ENCODE measurements around the gene EIF6. TPM values are rescaled to one million over a fixed set of nuclear protein-coding genes. Genes with fewer than 3 reads are reported as not detected.

Gene EIF6
- total RNA-seq, 1 experiment from 2014 or later: 255 TPM

GRCh38 chr20:35235881-35236280 lies 48.7 kb downstream of the EIF6 start:
- Histone ChIP-seq H4K20me1 (ENCODE audit: insufficient read depth) (no peaks in the 10 kb centered on the region), H3K4me1 (replicated peaks; ENCODE audit: insufficient read depth) (no peaks in the 10 kb centered on the region), H3K9me2 (ENCODE audit: insufficient read depth) (no peaks in the 10 kb centered on the region), H3K9me3 (ENCODE audit: insufficient read depth, low read depth) (no peaks in the 10 kb centered on the region), H3K36me3 (ENCODE audit: low read depth) (no peaks in the 10 kb centered on the region), H3K4me2 (no peak overlapping the region), H3F3A (ENCODE audit: insufficient read depth, low read depth) (no peaks in the 10 kb centered on the region), H3K27me3 (ENCODE audit: insufficient read depth, low read depth) (no peaks in the 10 kb centered on the region), H3K4me3 (no peak overlapping the region), H3K27ac (no peak overlapping the region), H3K79me2 (ENCODE audit: low read depth) (no peaks in the 10 kb centered on the region), H2AFZ (no peak overlapping the region)
- no TSS peak for BruUV-seq (replicated peaks)
- TF ChIP-seq, protein P1, sequence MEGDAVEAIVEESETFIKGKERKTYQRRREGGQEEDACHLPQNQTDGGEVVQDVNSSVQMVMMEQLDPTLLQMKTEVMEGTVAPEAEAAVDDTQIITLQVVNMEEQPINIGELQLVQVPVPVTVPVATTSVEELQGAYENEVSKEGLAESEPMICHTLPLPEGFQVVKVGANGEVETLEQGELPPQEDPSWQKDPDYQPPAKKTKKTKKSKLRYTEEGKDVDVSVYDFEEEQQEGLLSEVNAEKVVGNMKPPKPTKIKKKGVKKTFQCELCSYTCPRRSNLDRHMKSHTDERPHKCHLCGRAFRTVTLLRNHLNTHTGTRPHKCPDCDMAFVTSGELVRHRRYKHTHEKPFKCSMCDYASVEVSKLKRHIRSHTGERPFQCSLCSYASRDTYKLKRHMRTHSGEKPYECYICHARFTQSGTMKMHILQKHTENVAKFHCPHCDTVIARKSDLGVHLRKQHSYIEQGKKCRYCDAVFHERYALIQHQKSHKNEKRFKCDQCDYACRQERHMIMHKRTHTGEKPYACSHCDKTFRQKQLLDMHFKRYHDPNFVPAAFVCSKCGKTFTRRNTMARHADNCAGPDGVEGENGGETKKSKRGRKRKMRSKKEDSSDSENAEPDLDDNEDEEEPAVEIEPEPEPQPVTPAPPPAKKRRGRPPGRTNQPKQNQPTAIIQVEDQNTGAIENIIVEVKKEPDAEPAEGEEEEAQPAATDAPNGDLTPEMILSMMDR (conservative IDR thresholded peaks at IDR 0.05): no peak
- TF ChIP-seq EZH2 (IDR thresholded peaks at IDR 0.05; ENCODE audit: low read depth): no peak
- POLR2A ChIA-PET (ENCODE audit: unreplicated experiment): no interaction called here
- CTCF ChIA-PET: no interaction called here
- intact Hi-C loops (cut with micrococcal nuclease; ENCODE audit: unreplicated experiment): no loop called here
- DNase-seq: no peak

DNA sequence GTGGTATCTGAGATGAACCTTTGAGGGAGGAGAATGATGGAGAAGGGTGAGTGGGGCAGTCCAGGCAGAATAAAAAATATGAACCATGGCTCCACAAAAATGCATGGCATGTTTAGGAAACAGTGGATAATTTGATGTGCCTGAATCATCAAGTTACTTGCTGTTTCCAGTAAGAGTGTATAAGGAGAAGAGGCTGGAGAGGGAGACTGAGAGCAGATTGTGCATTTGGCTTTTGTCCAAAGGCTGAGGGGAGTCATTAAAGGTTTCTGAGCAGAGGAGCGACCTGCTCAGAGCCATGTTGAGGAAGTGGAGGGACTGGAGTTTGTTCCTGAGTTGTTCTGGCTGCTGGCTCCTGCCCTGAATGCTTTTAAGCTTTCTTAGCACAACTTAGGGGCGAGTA lies 52.0 kb downstream of the EIF6 start:
- no peak for TF ChIP-seq EZH2 (IDR thresholded peaks at IDR 0.05; ENCODE audit: low read depth)
- TF ChIP-seq, protein P1 (conservative IDR thresholded peaks at IDR 0.05): no peak
- no peak overlapping the region for H3K4me2 ChIP-seq

More for the DNA sequence above, 52.0 kb downstream of the EIF6 start:
- no peak overlapping the region for H2AFZ ChIP-seq
- no peaks in the 10 kb centered on the region for H3K4me1 ChIP-seq (replicated peaks; ENCODE audit: insufficient read depth)
- CTCF ChIA-PET: no interaction called here
- POLR2A ChIA-PET (ENCODE audit: unreplicated experiment): no interaction called here
- no peak overlapping the region for H3K27ac ChIP-seq
- H3F3A ChIP-seq (ENCODE audit: insufficient read depth, low read depth): peaks cover 2% of the 10 kb centered on the region; the same call in 1 of the 2 replicates
- no peaks in the 10 kb centered on the region for H3K9me3 ChIP-seq (ENCODE audit: insufficient read depth, low read depth)
- no peak overlapping the region for H3K4me3 ChIP-seq
- BruUV-seq (replicated peaks): no TSS peak
- H4K20me1 ChIP-seq (ENCODE audit: insufficient read depth): no peaks in the 10 kb centered on the region
- no peaks in the 10 kb centered on the region for H3K36me3 ChIP-seq (ENCODE audit: low read depth)
- no peaks in the 10 kb centered on the region for H3K9me2 ChIP-seq (ENCODE audit: insufficient read depth)
- intact Hi-C loops (cut with micrococcal nuclease; ENCODE audit: unreplicated experiment): no loop called here
- no peak for DNase-seq
- peaks cover 17% of the 10 kb centered on the region for H3K27me3 ChIP-seq (ENCODE audit: insufficient read depth, low read depth)
- H3K79me2 ChIP-seq (ENCODE audit: low read depth): no peaks in the 10 kb centered on the region

Other genes starting within 250 kb of the EIF6 start
- 51.0 and 51.9 TPM in 2 replicates for gene TRPC4AP, start 192.0 kb downstream of the EIF6 start, total RNA-seq (2021)
- gene EDEM2, start 137.4 kb downstream of the EIF6 start, total RNA-seq (2021): 28.6 and 34.9 TPM in 2 replicates
- 5.1 and 7.5 TPM in 2 replicates for gene PROCR, start 112.7 kb downstream of the EIF6 start, total RNA-seq (2021)
- 0.45 and 0.48 TPM in 2 replicates for gene MMP24, start 58.1 kb downstream of the EIF6 start, total RNA-seq (2021)
- gene MMP24OS, start 6.7 kb downstream of the EIF6 start, total RNA-seq (2021): 59.3 and 79.0 TPM in 2 replicates
- gene FAM83C, start 7.7 kb upstream of the EIF6 start, total RNA-seq (2021): not detected in 2 replicates
- gene UQCC1, start 127.2 kb upstream of the EIF6 start, total RNA-seq (2021): 51.1 and 60.1 TPM in 2 replicates
- 0.33 TPM in 1 of 2 replicates, not detected in the other for gene GDF5, start 153.5 kb upstream of the EIF6 start, total RNA-seq (2021)
- gene CEP250, start 170.8 kb upstream of the EIF6 start, total RNA-seq (2021): 63.6 and 79.5 TPM in 2 replicates
- not detected in 2 replicates for gene C20orf173, start 244.9 kb upstream of the EIF6 start, total RNA-seq (2021)

All from PC-9 (cell line).